Subcutaneous adipose tissue (tissue), 4 donors: Measurements from ENCODE around the gene MEX3C. TPM values are rescaled to one million over a fixed set of nuclear protein-coding genes. Genes with fewer than 3 reads are reported as not detected.

Experiments used
- CTCF ChIP-seq: fragments of 450-650 bp; IDR thresholded peaks from one replicate; pipeline ENCODE4 v1.5.1; 2016; ENCODE audit warnings: low read depth, mild to moderate bottlenecking, control low read depth, antibody characterized with exemption, moderate library complexity
- total RNA-seq, 4 donors: library from RNA; depleted of rRNA; stranded (reverse); fragments of >200 nt; gene quantifications; one replicate each; pipeline ENCODE4 v1.1.0, GENCODE V29; 2016

MEX3C gene
- total RNA-seq, 4 donors from 2014 or later: 19.2 to 23.0 (median 20.9) TPM

- no peak for TF ChIP-seq CTCF
These were observed 1.9 kb downstream of the MEX3C start for GRCh38 chr18:51195451-51196117.

- TF ChIP-seq CTCF: no peak
These were observed 2.4 kb downstream of the MEX3C start for GRCh38 chr18:51195086-51195450.

GRCh38 chr18:51194604-51195003 lies 2.9 kb downstream of the MEX3C start:
- TF ChIP-seq CTCF: no peak

GRCh38 chr18:51193621-51194287 lies 3.7 kb downstream of the MEX3C start:
- TF ChIP-seq CTCF: no peak

- TF ChIP-seq CTCF: no peak
These were observed 4.8 kb downstream of the MEX3C start for GRCh38 chr18:51192696-51193095.

- TF ChIP-seq CTCF: no peak
These were observed 5.5 kb downstream of the MEX3C start for GRCh38 chr18:51192026-51192425.

GRCh38 chr18:51191128-51191717 lies 6.3 kb downstream of the MEX3C start:
- TF ChIP-seq CTCF: no peak
